Measurements from ENCODE around the gene EPB41L4B.

DNA sequence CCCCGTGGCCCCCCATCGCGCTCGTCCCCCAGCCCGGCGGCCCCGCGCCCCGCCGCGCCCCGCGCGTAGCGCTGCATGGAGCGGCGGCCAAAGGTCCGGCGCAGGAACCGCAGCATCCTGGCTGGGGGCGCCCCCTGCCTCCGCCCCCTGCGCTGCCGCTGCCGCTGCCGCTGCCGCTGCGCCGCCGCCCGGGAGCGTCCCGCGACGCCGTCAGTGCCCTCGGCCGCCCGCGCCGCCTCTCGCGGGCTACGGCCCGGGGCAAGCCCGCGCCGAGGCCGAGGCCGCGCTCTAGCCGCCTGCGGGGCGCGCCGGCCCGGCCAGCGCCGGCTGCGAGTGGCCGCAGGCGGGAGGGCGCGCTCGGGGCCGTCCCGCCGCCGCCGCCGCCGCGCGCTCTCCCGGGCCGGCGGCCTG lies 523 bp downstream of the EPB41L4B start:
- TF ChIP-seq, protein P1, sequence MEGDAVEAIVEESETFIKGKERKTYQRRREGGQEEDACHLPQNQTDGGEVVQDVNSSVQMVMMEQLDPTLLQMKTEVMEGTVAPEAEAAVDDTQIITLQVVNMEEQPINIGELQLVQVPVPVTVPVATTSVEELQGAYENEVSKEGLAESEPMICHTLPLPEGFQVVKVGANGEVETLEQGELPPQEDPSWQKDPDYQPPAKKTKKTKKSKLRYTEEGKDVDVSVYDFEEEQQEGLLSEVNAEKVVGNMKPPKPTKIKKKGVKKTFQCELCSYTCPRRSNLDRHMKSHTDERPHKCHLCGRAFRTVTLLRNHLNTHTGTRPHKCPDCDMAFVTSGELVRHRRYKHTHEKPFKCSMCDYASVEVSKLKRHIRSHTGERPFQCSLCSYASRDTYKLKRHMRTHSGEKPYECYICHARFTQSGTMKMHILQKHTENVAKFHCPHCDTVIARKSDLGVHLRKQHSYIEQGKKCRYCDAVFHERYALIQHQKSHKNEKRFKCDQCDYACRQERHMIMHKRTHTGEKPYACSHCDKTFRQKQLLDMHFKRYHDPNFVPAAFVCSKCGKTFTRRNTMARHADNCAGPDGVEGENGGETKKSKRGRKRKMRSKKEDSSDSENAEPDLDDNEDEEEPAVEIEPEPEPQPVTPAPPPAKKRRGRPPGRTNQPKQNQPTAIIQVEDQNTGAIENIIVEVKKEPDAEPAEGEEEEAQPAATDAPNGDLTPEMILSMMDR (IDR thresholded peaks at IDR 0.05; ENCODE audit: low read depth, low read length), result no peak
- TF ChIP-seq, protein P2, sequence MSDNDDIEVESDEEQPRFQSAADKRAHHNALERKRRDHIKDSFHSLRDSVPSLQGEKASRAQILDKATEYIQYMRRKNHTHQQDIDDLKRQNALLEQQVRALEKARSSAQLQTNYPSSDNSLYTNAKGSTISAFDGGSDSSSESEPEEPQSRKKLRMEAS (IDR thresholded peaks at IDR 0.05; ENCODE audit: low read depth, low read length), result no peak

Data from NB4 (cell line).